Upper lobe of left lung (tissue), 4 donors: ENCODE measurements around the gene ACBD6.

Experiments used
- CTCF ChIP-seq, 6 experiments: fragments of 450-650 bp in 4 of 6; fragments of 200-600 bp in 2 of 6; sonication (generic) in 2 of 6; IDR thresholded peaks; one replicate each; pipeline ENCODE4 v1.5.1; 2016 to 2019; ENCODE audit warnings: antibody characterized with exemption in 6 of 6
- EP300 ChIP-seq, 4 donors: sonication (generic); formaldehyde crosslinking; IDR thresholded peaks; one replicate each; pipeline ENCODE4 v1.5.1; 2017; ENCODE audit warnings: antibody characterized with exemption in 4 of 4, control low read depth in 2 of 4
- POLR2A ChIP-seq, 4 donors: fragments of 450-650 bp; IDR thresholded peaks; one replicate each; pipeline ENCODE4 v1.5.1; 2016 to 2017; ENCODE audit warnings: antibody characterized with exemption in 4 of 4, mild to moderate bottlenecking in 2 of 4
- POLR2AphosphoS5 ChIP-seq, 2 donors: sonication (generic); formaldehyde crosslinking; IDR thresholded peaks; one replicate each; pipeline ENCODE4 v1.5.1; 2017; ENCODE audit warnings: antibody characterized with exemption in 2 of 2

GRCh38 chr1:180265201-180265600 lies 237.2 kb downstream of the ACBD6 start:
- no peak for TF ChIP-seq CTCF (IDR thresholded peaks at IDR 0.05)
- TF ChIP-seq POLR2A (IDR thresholded peaks at IDR 0.05), result no peak
- TF ChIP-seq POLR2AphosphoS5 (IDR thresholded peaks at IDR 0.05), result no peak
- no peak for TF ChIP-seq EP300 (IDR thresholded peaks at IDR 0.05)
